K562 (cell line): ENCODE results near the gene UPK3A. TPM values are rescaled to one million over a fixed set of nuclear protein-coding genes. Genes with fewer than 3 reads are reported as not detected.

Source experiments
- ATAC-seq: fragments of 200-7000 bp; cut with Tn5 transposase; 3 replicates; pipeline ENCODE4 v1.9.1; 2020; ENCODE audit warnings: moderate library complexity
- BruUV-seq: library from RNA; stranded (reverse); fragments of 400-500 nt; replicated peaks from 2 replicates; lab custom pipeline; 2021; lab: Mats Ljungman, UMichigan
- CTCF ChIA-PET: fragments of 300-600 bp; formaldehyde crosslinking; extraction: SDS; loops from one replicate; lab custom pipeline; 2021; ENCODE audit warnings: low intra/inter-chr PET ratio; lab: Yijun Ruan, JAX
- POLR2A ChIA-PET: fragments of 300-600, 350-650 bp; sonication (Branson Sonifier 250); formaldehyde crosslinking; extraction: SDS; loops from one replicate; lab custom pipeline; 2021; ENCODE audit warnings: antibody characterized with exemption, inconsistent platforms; lab: Yijun Ruan, JAX
- DNase-seq, 4 experiments: peaks; one replicate each; pipeline versions ENCODE4 v3.0.0 to v3.0.0-alpha.2; 2011 to 2018; ENCODE audit warnings: low spot score in 3 of 4, mixed read lengths in 3 of 4; ENCODE audit errors: extremely low read depth in 1 of 4
- FAIRE-seq: peaks from 2 replicates; lab custom pipeline; 2011; peaks lifted over from hg19 to GRCh38; lab: Jason Lieb, UNC
- H2AFZ ChIP-seq: 2 replicates; pipeline ENCODE4 v1.6.0; 2011; ENCODE audit warnings: low read depth, low read length, control low read depth, inconsistent platforms
- H3K27ac ChIP-seq: fragments of 200-600 bp; 3 replicates; pipeline ENCODE4 v1.8.0; 2011; ENCODE audit warnings: low read depth, mild to moderate bottlenecking, control low read depth, inconsistent platforms, low read length, moderate library complexity, mixed read lengths; ENCODE audit errors: extremely low read depth
- H3K27me3 ChIP-seq, 2 experiments: fragments of 300-600 bp in 1 of 2; 2 replicates in 1 of 2; 3 replicates in 1 of 2; pipeline versions ENCODE4 v1.6.0 to v1.8.0; 2011; ENCODE audit warnings: inconsistent platforms in 2 of 2, low read length in 2 of 2, mild to moderate bottlenecking in 1 of 2, mixed read lengths in 1 of 2, moderate library complexity in 1 of 2; ENCODE audit not compliant: control insufficient read depth in 2 of 2, insufficient read depth in 2 of 2
- H3K36me3 ChIP-seq: fragments of 300-600 bp; 3 replicates; pipeline ENCODE4 v1.8.0; 2011; ENCODE audit warnings: mild to moderate bottlenecking, low read length, inconsistent platforms; ENCODE audit not compliant: control insufficient read depth, insufficient read depth
- H3K4me1 ChIP-seq, 2 experiments: fragments of 200-600 bp in 1 of 2; replicated peaks in 1 of 2; 2 replicates in 1 of 2; 3 replicates in 1 of 2; pipeline versions ENCODE4 v1.5.1 to v1.8.0; 2011; ENCODE audit warnings: inconsistent platforms in 2 of 2, low read length in 2 of 2, mild to moderate bottlenecking in 1 of 2, mixed read lengths in 1 of 2, moderate library complexity in 1 of 2; ENCODE audit not compliant: control insufficient read depth in 2 of 2, insufficient read depth in 2 of 2
- H3K4me2 ChIP-seq: 2 replicates; pipeline ENCODE4 v1.6.1; 2011; ENCODE audit warnings: low read length, control low read depth, inconsistent platforms, mixed read lengths; ENCODE audit not compliant: insufficient read depth
- H3K4me3 ChIP-seq: fragments of 200-600 bp; sonication (generic), shearing (Covaris generic); 2 replicates; pipeline ENCODE4 v1.5.1; 2016; ENCODE audit warnings: control low read depth, inconsistent platforms
- H3K79me2 ChIP-seq: fragments of 200-600 bp; 3 replicates; pipeline ENCODE4 v1.8.0; 2011; ENCODE audit warnings: low read length, inconsistent platforms; ENCODE audit not compliant: control insufficient read depth, insufficient read depth
- H3K9ac ChIP-seq, 2 experiments: 2 replicates each; pipeline versions ENCODE4 v1.6.0 to v1.6.1; 2011; ENCODE audit warnings: low read depth in 2 of 2, low read length in 2 of 2, control low read depth in 1 of 2, inconsistent platforms in 1 of 2, mild to moderate bottlenecking in 1 of 2, mixed read lengths in 1 of 2; ENCODE audit not compliant: insufficient read depth in 1 of 2
- H3K9me1 ChIP-seq: one replicate; pipeline ENCODE4 v1.6.0; 2011; ENCODE audit warnings: inconsistent platforms, mild to moderate bottlenecking, low read length, moderate library complexity; ENCODE audit not compliant: control insufficient read depth, insufficient read depth
- H3K9me3 ChIP-seq: replicated peaks from 2 replicates; pipeline ENCODE4 v1.5.1; 2011; ENCODE audit warnings: low read depth, low read length, inconsistent platforms; ENCODE audit not compliant: control insufficient read depth, insufficient read depth
- H4K20me1 ChIP-seq: replicated peaks from 2 replicates; pipeline ENCODE4 v1.6.1; 2011; ENCODE audit warnings: low read length, inconsistent platforms, mixed read lengths; ENCODE audit not compliant: control insufficient read depth, insufficient read depth
- BACH1 ChIP-seq: fragments of 200-800 bp; sonication (Bioruptor generic); IDR thresholded peaks from 2 replicates; pipeline ENCODE4 v1.6.1; 2016; ENCODE audit warnings: missing genetic modification characterization, missing compliant biosample characterization
- CHD2 ChIP-seq: IDR thresholded peaks from 2 replicates; pipeline ENCODE4 v1.6.1; 2011; ENCODE audit warnings: low read depth, low read length
- ETS1 ChIP-seq: conservative IDR thresholded peaks from 2 replicates; pipeline ENCODE4 v1.6.1; 2011; ENCODE audit warnings: low read depth, mild to moderate bottlenecking, low read length; ENCODE audit not compliant: control insufficient read depth
- GTF2B ChIP-seq: IDR thresholded peaks from 2 replicates; pipeline ENCODE4 v1.6.1; 2011; ENCODE audit not compliant: insufficient read length; ENCODE audit errors: extremely low read depth
- MEF2A ChIP-seq: IDR thresholded peaks from 2 replicates; pipeline ENCODE4 v1.6.1; 2011; ENCODE audit warnings: low read depth, mild to moderate bottlenecking, low read length, moderate library complexity; ENCODE audit not compliant: control insufficient read depth
- SAFB2 ChIP-seq: fragments of 200-400 bp; formaldehyde crosslinking; IDR thresholded peaks from 2 replicates; pipeline ENCODE4 v1.6.1; 2018; ENCODE audit warnings: borderline replicate concordance, low read length, low read depth, moderate library complexity; ENCODE audit not compliant: severe bottlenecking
- SIN3B ChIP-seq: fragments of 450-650 bp; IDR thresholded peaks from 2 replicates; pipeline ENCODE4 v1.6.1; 2017; ENCODE audit warnings: low read depth, mild to moderate bottlenecking, moderate library complexity
- YBX1 ChIP-seq: fragments of 450-650 bp; IDR thresholded peaks from 2 replicates; pipeline ENCODE4 v1.7.1; 2016; ENCODE audit warnings: mild to moderate bottlenecking
- ZNF140 ChIP-seq: fragments of 250-450 bp; sonication (Bioruptor Pico); IDR thresholded peaks from 2 replicates; pipeline ENCODE4 v1.8.0; 2021; ENCODE audit warnings: moderate library complexity, mild to moderate bottlenecking, inconsistent platforms
- ZNF518B ChIP-seq: fragments of 250-450 bp; sonication (Bioruptor Pico); IDR thresholded peaks from 2 replicates; pipeline ENCODE4 v1.5.0; 2021; ENCODE audit warnings: mild to moderate bottlenecking, moderate library complexity
- WGBS: fragments of 100-300 bp; shearing (Covaris generic); methylation state at CpG from one replicate; pipeline ENCODE4 v1.1.6; 2016; ENCODE audit warnings: low coverage, mixed read lengths; ENCODE audit not compliant: insufficient coverage; ENCODE audit errors: missing lambda C conversion rate; 5-methylcytosine and 5-hydroxymethylcytosine counted together
- in situ Hi-C: fragments of 300-500 bp; cut with MboI; formaldehyde crosslinking; loops from 4 replicates; pipeline ENCODE4 v1.15.0; 2018; ENCODE audit warnings: inconsistent platforms, mixed read lengths
- intact Hi-C: fragments of 100-400 bp; cut with micrococcal nuclease; formaldehyde crosslinking; loops from 2 replicates; pipeline ENCODE4 v1.14.2; 2022
- polyA plus RNA-seq, 8 experiments: library from polyadenylated mRNA; depleted of rRNA in 4 of 8; stranded (reverse) in 5 of 8; unstranded in 3 of 8; fragments of >200 nt; fragmentation: Nextera tagmentation in 2 of 8; fragmentation: Illumina TruSeq in 1 of 8; extraction: Ambion mirVana in 2 of 8; extraction: Trizol in 1 of 8; gene quantifications; 2 replicates each; pipeline versions ENCODE4 v1.2.1 to v1.2.3, GENCODE V29; 2011 to 2014; ENCODE audit warnings: inconsistent platforms in 1 of 8, missing spikeins in 1 of 8
- total RNA-seq, 7 experiments: library from RNA; depleted of rRNA in 6 of 7; stranded (reverse); fragments of >200 nt in 6 of 7; fragmentation: Illumina TruSeq in 2 of 7; extraction: Trizol in 2 of 7; gene quantifications; 2 replicates each; pipeline versions ENCODE4 v1.2.1 to v1.2.3, GENCODE V29; 2011 to 2021; ENCODE audit warnings: low replicate concordance in 1 of 7

Gene UPK3A
- total and polyA plus RNA-seq, 9 of the 15 experiments (the other 6 are each of a cell fraction or from before 2014, with no cell fraction given) = not detected

GRCh38 chr22:45309422-45310227 is 24.9 kb downstream of the UPK3A start, which contains the start of gene FAM118A:
Gene FAM118A, plus strand, starts transcription at chr22:45309934. Its CDS starts 12,446 bp downstream, at chr22:45322380.
- FAIRE-seq = peak; percentile 78
- no TSS peak for BruUV-seq
- Histone ChIP-seq H3K79me2 (peaks cover 46% of the 10 kb centered on the region), H4K20me1 (no peaks in the 10 kb centered on the region), H3K4me3 (peak within 1 kb of the TSS; percentile 81), H3K36me3 (peaks cover 12% of the 10 kb centered on the region; the same call in 2 of the 3 replicates), H3K27me3 (no peaks in the 10 kb centered on the region), H3K4me2 (peak within 1 kb of the TSS; percentile 81), H3K9me1 (no peaks in the 10 kb centered on the region), H3K9me3 (no peaks in the 10 kb centered on the region), H3K9ac (peak within 1 kb of the TSS; percentile 64 to 95), H3K27ac (peak within 1 kb of the TSS; percentile 76), H2AFZ (peak within 1 kb of the TSS; percentile 95), H3K4me1 (peaks cover 35 to 36% of the 10 kb centered on the region in 2 experiments; a peak in 4 of 5 replicates)
- ChIA-PET POLR2A (interaction anchor here (0.6 kb wide), 1 partner anchor 1364 kb away, joined by 3 read pairs; no protein-coding TSS in a partner anchor), CTCF (no interaction called here)
- DNase-seq = peak; percentile 91 to 94 (median 92)
- ATAC-seq = peak; percentile 87
- 0% methylated on average over 19 of the region's 95 CpGs for WGBS
- intact Hi-C loops = no loop called here
- in situ Hi-C loops = no loop called here
- TF ChIP-seq YBX1 (no peak), GTF2B (no peak), ETS1 (peak; percentile 3; the same call in 1 of the 2 replicates), ZNF518B (no peak), BACH1 (no peak), ZNF140 (CRISPR knock-in tag) (no peak), SAFB2 (no peak), CHD2 (peak; percentile 19; the same call in 1 of the 2 replicates), SIN3B (0 out of 2 replicates have a peak, but pooled peaks have one; percentile 66), MEF2A (no peak)
